Measurements from ENCODE around the gene NPHP4.

The NPHP4 gene

DNA sequence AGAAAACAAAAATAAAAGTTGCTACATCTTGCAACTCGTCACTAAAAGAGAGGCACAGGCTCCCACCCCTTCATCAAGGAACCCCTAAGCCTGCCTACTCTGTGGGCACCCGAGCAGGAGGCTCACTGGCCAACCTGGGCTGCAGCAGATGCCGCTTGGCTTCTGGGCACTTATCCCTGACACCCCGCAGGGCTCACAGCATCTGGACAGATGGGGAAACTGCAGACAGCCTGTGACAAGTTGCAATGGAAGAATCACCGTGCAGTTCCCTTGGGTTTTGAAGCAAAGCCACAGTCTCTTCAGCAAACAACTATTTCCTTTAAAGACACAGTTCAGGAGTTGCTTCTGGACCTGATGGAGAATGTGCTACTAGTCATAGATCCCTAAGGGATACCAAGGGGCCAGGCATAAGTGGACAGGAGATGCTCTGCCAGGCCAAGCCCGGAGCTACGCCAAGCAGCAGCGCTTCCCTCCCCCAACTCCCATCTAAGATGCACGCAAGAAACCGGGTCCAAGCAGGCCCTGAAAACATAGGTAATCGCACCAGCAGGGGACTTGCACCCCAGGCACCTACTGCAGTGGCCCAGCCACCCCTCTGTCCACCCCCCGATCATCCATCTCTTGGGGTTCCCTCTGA lies 170.6 kb downstream of the NPHP4 start:
- no peaks in the 10 kb centered on the region for H3K36me3 ChIP-seq (ENCODE audit: control insufficient read depth in 2 of 2, insufficient read depth in 2 of 2, low read length in 2 of 2)
- H3K9me3 ChIP-seq (ENCODE audit: control insufficient read depth in 2 of 2, low read length in 2 of 2), result peaks cover 0 to 2% of the 10 kb centered on the region in 2 donors
- H3K27me3 ChIP-seq (ENCODE audit: control insufficient read depth in 1 of 2, insufficient read depth in 2 of 2, low read length in 2 of 2), result peaks cover 6 to 8% of the 10 kb centered on the region in 2 donors
- no peak overlapping the region for H3K27ac ChIP-seq (ENCODE audit: low read length)
- H3K4me1 ChIP-seq (ENCODE audit: control insufficient read depth, insufficient read depth, low read length), result no peaks in the 10 kb centered on the region
- no peak overlapping the region for H3K9ac ChIP-seq (ENCODE audit: low read length in 2 of 2)
- no peak overlapping the region for H3K4me3 ChIP-seq (ENCODE audit: low read length in 2 of 2)

GRCh38 chr1:5820026-5820421 lies 172.2 kb downstream of the NPHP4 start:
- H3K9ac ChIP-seq (ENCODE audit: low read length in 2 of 2), result no peak overlapping the region
- H3K9me3 ChIP-seq (ENCODE audit: control insufficient read depth in 2 of 2, low read length in 2 of 2), result peaks cover 0 to 2% of the 10 kb centered on the region in 2 donors
- no peak overlapping the region for H3K4me3 ChIP-seq (ENCODE audit: low read length in 2 of 2)
- no peak overlapping the region for H3K27ac ChIP-seq (ENCODE audit: low read length)
- no peaks in the 10 kb centered on the region for H3K4me1 ChIP-seq (ENCODE audit: control insufficient read depth, insufficient read depth, low read length)
- H3K27me3 ChIP-seq (ENCODE audit: control insufficient read depth in 1 of 2, insufficient read depth in 2 of 2, low read length in 2 of 2), result peaks cover 8 to 9% of the 10 kb centered on the region in 2 donors
- H3K36me3 ChIP-seq (ENCODE audit: control insufficient read depth in 2 of 2, insufficient read depth in 2 of 2, low read length in 2 of 2), result no peaks in the 10 kb centered on the region

GRCh38 chr1:5819391-5820025 lies 172.7 kb downstream of the NPHP4 start:
- H3K4me1 ChIP-seq (ENCODE audit: control insufficient read depth, insufficient read depth, low read length), result no peaks in the 10 kb centered on the region
- H3K4me3 ChIP-seq (ENCODE audit: low read length in 2 of 2), result no peak overlapping the region
- H3K27ac ChIP-seq (ENCODE audit: low read length), result no peak overlapping the region
- no peak overlapping the region for H3K9ac ChIP-seq (ENCODE audit: low read length in 2 of 2)
- H3K36me3 ChIP-seq (ENCODE audit: control insufficient read depth in 2 of 2, insufficient read depth in 2 of 2, low read length in 2 of 2), result no peaks in the 10 kb centered on the region
- H3K27me3 ChIP-seq (ENCODE audit: control insufficient read depth in 1 of 2, insufficient read depth in 2 of 2, low read length in 2 of 2), result peaks cover 8 to 9% of the 10 kb centered on the region in 2 donors
- H3K9me3 ChIP-seq (ENCODE audit: control insufficient read depth in 2 of 2, low read length in 2 of 2), result peaks cover 0 to 2% of the 10 kb centered on the region in 2 donors

DNA sequence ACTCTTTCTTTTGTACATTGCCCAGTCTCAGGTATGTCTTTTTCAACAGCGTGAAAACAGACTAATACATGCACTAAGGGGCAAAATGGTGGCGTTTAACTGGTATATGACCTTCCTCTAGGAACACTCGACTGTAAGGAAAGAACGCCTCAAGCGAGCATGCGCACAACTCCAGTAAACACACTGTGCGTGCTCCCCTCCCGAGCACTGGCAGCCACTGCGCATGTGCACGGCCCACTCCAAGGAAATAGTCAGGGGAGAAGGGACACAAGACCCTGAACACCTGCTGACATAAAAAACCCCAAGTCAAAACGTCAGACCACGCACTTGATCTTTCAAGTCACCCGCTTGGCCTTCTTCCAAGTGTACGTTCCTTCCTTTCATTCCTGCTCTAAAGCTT lies 173.5 kb downstream of the NPHP4 start:
- Histone ChIP-seq H3K9me3 (ENCODE audit: control insufficient read depth in 2 of 2, low read length in 2 of 2) (peaks cover 0 to 2% of the 10 kb centered on the region in 2 donors), H3K36me3 (ENCODE audit: control insufficient read depth in 2 of 2, insufficient read depth in 2 of 2, low read length in 2 of 2) (no peaks in the 10 kb centered on the region), H3K27ac (ENCODE audit: low read length) (no peak overlapping the region), H3K27me3 (ENCODE audit: control insufficient read depth in 1 of 2, insufficient read depth in 2 of 2, low read length in 2 of 2) (peaks cover 8 to 13% of the 10 kb centered on the region in 2 donors), H3K4me1 (ENCODE audit: control insufficient read depth, insufficient read depth, low read length) (no peaks in the 10 kb centered on the region), H3K4me3 (ENCODE audit: low read length in 2 of 2) (no peak overlapping the region), H3K9ac (ENCODE audit: low read length in 2 of 2) (no peak overlapping the region)

- Histone ChIP-seq H3K9me3 (ENCODE audit: control insufficient read depth in 2 of 2, low read length in 2 of 2) (peaks cover 2 to 4% of the 10 kb centered on the region in 2 donors), H3K36me3 (ENCODE audit: control insufficient read depth in 2 of 2, insufficient read depth in 2 of 2, low read length in 2 of 2) (no peaks in the 10 kb centered on the region), H3K27me3 (ENCODE audit: control insufficient read depth in 1 of 2, insufficient read depth in 2 of 2, low read length in 2 of 2) (peaks cover 7 to 14% of the 10 kb centered on the region in 2 donors), H3K9ac (ENCODE audit: low read length in 2 of 2) (no peak overlapping the region), H3K4me3 (ENCODE audit: low read length in 2 of 2) (no peak overlapping the region), H3K27ac (ENCODE audit: low read length) (no peak overlapping the region), H3K4me1 (ENCODE audit: control insufficient read depth, insufficient read depth, low read length) (no peaks in the 10 kb centered on the region)
Measured at GRCh38 chr1:5815716-5816115, 176.5 kb downstream of the NPHP4 start.

DNA sequence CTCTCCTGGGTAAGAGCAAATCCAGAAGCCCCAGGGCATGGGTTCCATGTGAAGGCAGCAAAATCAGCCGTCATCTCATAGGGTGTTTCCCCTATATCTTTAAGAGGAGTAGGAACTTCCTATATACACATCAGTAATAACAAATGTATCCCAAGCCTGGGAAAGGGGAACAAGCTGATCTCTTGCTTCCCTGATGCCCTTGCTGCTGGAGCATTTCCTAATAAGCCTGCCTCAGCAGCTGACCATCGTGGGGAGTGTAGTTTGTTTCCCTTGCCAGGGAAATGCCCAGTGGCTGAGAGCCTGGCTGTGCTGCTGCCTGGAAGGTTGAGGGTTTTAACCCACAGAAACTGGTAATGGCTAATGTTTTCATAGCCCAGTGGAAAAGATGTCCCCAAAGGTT lies 177.0 kb downstream of the NPHP4 start:
- H3K9ac ChIP-seq (ENCODE audit: low read length in 2 of 2), result no peak overlapping the region
- H3K9me3 ChIP-seq (ENCODE audit: control insufficient read depth in 2 of 2, low read length in 2 of 2), result peaks cover 2 to 4% of the 10 kb centered on the region in 2 donors
- H3K27ac ChIP-seq (ENCODE audit: low read length), result no peak overlapping the region
- no peaks in the 10 kb centered on the region for H3K36me3 ChIP-seq (ENCODE audit: control insufficient read depth in 2 of 2, insufficient read depth in 2 of 2, low read length in 2 of 2)
- no peaks in the 10 kb centered on the region for H3K4me1 ChIP-seq (ENCODE audit: control insufficient read depth, insufficient read depth, low read length)
- H3K4me3 ChIP-seq (ENCODE audit: low read length in 2 of 2), result no peak overlapping the region
- peaks cover 7 to 11% of the 10 kb centered on the region in 2 donors for H3K27me3 ChIP-seq (ENCODE audit: control insufficient read depth in 1 of 2, insufficient read depth in 2 of 2, low read length in 2 of 2)

DNA sequence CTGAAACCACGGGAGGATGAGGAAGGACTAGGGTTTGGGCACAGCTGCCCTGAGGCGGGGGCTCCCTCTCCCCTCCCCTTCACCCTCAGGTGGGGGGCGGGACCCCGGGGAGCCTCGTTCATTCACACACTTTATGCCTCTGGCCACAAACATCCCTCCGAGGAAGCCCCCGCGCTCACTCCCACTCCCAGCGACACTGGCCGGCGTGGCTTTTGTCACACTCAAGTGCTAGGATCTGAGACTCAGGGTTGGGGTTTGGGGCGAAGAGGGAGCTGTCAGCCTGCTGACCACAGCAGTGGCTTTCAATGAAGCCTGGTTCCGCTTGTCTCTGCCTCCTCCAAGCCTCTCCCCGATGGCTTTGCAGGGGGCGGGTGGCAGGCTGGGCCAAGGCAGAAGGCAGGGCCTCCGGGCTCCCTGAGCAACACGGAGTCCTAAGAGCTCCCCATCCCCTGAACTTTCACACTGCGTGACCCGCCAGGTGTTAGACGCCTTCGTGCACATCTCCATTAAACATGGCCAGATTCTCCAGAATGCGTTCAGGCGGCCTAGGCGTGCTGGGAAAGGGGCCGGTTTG lies 178.1 kb downstream of the NPHP4 start:
- H3K9me3 ChIP-seq (ENCODE audit: control insufficient read depth in 2 of 2, low read length in 2 of 2), result peaks cover 2 to 4% of the 10 kb centered on the region in 2 donors
- H3K27ac ChIP-seq (ENCODE audit: low read length), result no peak overlapping the region
- H3K36me3 ChIP-seq (ENCODE audit: control insufficient read depth in 2 of 2, insufficient read depth in 2 of 2, low read length in 2 of 2), result no peaks in the 10 kb centered on the region
- H3K4me3 ChIP-seq (ENCODE audit: low read length in 2 of 2), result no peak overlapping the region
- no peak overlapping the region for H3K9ac ChIP-seq (ENCODE audit: low read length in 2 of 2)
- H3K4me1 ChIP-seq (ENCODE audit: control insufficient read depth, insufficient read depth, low read length), result no peaks in the 10 kb centered on the region
- peaks cover 3 to 11% of the 10 kb centered on the region in 2 donors for H3K27me3 ChIP-seq (ENCODE audit: control insufficient read depth in 1 of 2, insufficient read depth in 2 of 2, low read length in 2 of 2)

DNA sequence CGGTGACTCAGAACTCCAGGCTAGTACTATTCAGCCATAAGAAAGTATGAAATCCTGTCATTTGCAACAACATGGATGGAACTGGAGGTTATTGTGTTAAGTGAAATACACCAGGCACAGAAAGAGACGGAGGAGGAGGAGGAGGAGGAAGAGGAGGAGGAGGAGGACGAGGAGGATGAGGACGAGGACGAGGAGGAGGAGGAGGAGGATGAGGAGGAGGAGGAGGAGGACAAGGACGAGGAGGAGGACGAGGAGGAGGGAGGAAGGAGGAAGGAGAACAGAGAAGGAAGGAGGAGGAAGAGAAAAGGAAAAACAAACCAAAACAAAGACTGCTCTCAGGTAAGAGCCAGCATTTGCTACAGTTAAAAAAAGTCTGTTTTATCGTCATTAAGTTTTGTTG lies 178.7 kb downstream of the NPHP4 start:
- Histone ChIP-seq H3K36me3 (ENCODE audit: control insufficient read depth in 2 of 2, insufficient read depth in 2 of 2, low read length in 2 of 2) (no peaks in the 10 kb centered on the region), H3K9ac (ENCODE audit: low read length in 2 of 2) (no peak overlapping the region), H3K9me3 (ENCODE audit: control insufficient read depth in 2 of 2, low read length in 2 of 2) (peaks cover 2 to 4% of the 10 kb centered on the region in 2 donors), H3K27me3 (ENCODE audit: control insufficient read depth in 1 of 2, insufficient read depth in 2 of 2, low read length in 2 of 2) (peaks cover 3 to 11% of the 10 kb centered on the region in 2 donors), H3K27ac (ENCODE audit: low read length) (no peak overlapping the region), H3K4me3 (ENCODE audit: low read length in 2 of 2) (no peak overlapping the region), H3K4me1 (ENCODE audit: control insufficient read depth, insufficient read depth, low read length) (no peaks in the 10 kb centered on the region)
